Posterior vena cava (tissue), 2 donors: ENCODE data around the gene WARS2. TPM values are rescaled to one million over a fixed set of nuclear protein-coding genes. Genes with fewer than 3 reads are reported as not detected.
"Not testable (repeated sequence)": the region's sequence is repeated elsewhere in the genome, so short reads cannot be mapped to it uniquely, and the experiment has no call there.

Experiments used
- DNase-seq: peaks from one replicate; pipeline ENCODE4 v3.0.0-alpha.2; 2020; ENCODE audit warnings: low spot score
- intact Hi-C, 2 donors: fragments of 100-400 bp; cut with DNase I; formaldehyde crosslinking; loops; one replicate each; pipeline versions ENCODE4 v1.14.1 to v1.14.2; 2022 to 2023
- total RNA-seq, 2 donors: library from RNA; stranded (reverse); fragmentation: NEBNext Ultra II Directional; extraction: Animal tissue kit (Norgen Biotek cat#: 25700); gene quantifications; one replicate each; pipeline ENCODE4 v1.2.1, GENCODE V29; 2021
- donor health status: DM: yes; HTN: yes; CAD: no.
- donor health status: DM: yes; HTN: yes; CAD: no.

The WARS2 gene
- total RNA-seq, 2 donors from 2014 or later, result 9.2 to 13.0 TPM

DNA sequence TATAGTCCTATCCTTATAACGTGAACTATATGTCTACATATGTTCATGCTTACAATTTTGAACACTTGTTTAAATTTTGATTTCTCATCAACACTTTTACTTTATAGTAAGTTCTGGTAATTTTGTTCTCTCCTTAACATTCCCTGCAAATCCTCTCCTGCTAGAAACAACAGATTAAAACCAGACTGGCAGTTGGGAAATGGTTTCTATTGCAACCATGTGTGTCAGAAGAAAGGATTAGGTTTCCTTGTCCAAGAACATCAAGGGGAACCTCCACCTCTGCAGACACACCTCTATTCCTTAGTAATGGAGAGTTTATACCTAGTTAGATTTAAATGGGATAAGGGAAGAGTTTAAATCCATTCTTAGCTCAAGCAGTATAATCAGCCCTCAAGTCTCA lies 3.3 kb upstream of the WARS2 start:
- DNase-seq, result no peak
- intact Hi-C loops, result no loop called here

GRCh38 chr1:119141660-119142059 lies 1.2 kb upstream of the WARS2 start:
- intact Hi-C loops, result no loop called here
- DNase-seq, result no peak

DNA sequence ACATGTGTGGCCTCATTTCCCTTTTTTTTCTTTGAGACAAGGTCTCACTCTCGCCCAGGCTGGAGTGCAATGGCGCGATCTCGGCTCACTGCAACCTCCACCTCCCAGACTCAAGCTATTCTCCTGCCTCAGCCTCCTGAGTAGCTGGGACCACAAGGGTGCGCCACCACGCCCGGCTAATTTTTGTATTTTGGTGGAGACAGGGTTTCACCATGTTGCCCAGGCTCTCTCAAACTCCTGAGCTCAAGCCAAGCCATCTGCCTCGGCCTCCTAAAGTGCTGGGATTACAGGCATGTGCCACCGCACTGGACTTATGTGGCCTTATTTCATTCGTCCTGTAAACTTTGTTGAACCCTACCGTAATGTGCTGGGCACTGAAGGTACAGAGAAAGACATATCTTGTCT lies 569 bp upstream of the WARS2 start:
- intact Hi-C loops, result no loop called here
- no peak for DNase-seq

GRCh38 chr1:119139857-119140176 lies 636 bp downstream of the WARS2 start:
- intact Hi-C loops, result loop anchor here in 1 of 2 donors (10.0 kb wide), 1 partner anchor 55 kb away; no protein-coding TSS in a partner anchor

DNA sequence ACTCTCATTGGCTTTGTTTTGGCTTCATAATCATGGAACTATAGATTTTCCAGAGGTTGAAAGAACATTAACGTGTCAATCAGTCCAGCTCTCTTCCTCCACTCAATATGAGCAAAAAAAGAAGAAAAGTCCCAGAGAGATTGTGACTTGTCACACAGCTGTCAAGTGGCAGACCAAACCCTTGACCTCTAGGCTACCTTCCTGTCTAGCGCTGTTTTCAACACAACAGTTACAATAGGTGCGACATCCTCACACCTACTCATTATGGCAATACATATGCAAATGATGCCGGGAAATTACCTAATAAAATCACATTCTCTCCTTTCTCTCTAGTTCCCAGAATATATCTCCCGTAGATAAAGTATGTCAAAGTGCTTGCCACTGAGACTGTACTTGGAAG lies 1.1 kb downstream of the WARS2 start:
- intact Hi-C loops, result loop anchor here in 1 of 2 donors (10.0 kb wide), 1 partner anchor 55 kb away; no protein-coding TSS in a partner anchor
- no peak for DNase-seq

More at GRCh38 chr1:119139857-119140176, 636 bp downstream of the WARS2 start:
- no peak for DNase-seq

- intact Hi-C loops, result loop anchor here in 1 of 2 donors (10.0 kb wide), 1 partner anchor 52 kb away; no protein-coding TSS in a partner anchor
- DNase-seq, result no peak
Observed at GRCh38 chr1:119136401-119136800, 4.1 kb downstream of the WARS2 start.

- intact Hi-C loops, result loop anchor here in 1 of 2 donors (10.0 kb wide), 1 partner anchor 49 kb away; no protein-coding TSS in a partner anchor
- DNase-seq, result no peak
Observed at GRCh38 chr1:119133987-119134386, 6.5 kb downstream of the WARS2 start.

- intact Hi-C loops, result loop anchor here in 1 of 2 donors (10.0 kb wide), 1 partner anchor 47 kb away; no protein-coding TSS in a partner anchor
- no peak for DNase-seq
Observed at GRCh38 chr1:119132179-119132578, 8.3 kb downstream of the WARS2 start.

DNA sequence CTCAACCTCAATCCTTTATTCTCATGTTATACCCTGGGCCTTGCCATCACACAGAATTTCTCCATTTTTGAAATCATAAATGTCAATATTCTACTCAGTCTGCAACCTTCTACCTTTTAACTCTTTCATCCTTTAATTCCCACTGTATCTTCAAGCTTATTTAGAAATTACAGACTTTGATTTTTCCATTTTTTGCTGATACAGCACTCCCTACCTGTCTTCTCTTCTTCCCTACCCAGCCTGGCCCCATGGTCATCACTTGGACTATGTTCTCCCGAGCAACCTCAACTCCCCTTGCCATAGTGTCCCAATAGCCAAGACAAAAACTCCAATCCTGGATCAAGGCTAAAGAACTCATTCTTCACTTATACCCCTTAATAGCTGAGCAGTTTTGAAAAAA lies 14.6 kb downstream of the WARS2 start:
- no peak for DNase-seq
- intact Hi-C loops, result no loop called here

GRCh38 chr1:119124764-119125163 lies 15.7 kb downstream of the WARS2 start:
- intact Hi-C loops, result no loop called here
- DNase-seq, result no peak

DNA sequence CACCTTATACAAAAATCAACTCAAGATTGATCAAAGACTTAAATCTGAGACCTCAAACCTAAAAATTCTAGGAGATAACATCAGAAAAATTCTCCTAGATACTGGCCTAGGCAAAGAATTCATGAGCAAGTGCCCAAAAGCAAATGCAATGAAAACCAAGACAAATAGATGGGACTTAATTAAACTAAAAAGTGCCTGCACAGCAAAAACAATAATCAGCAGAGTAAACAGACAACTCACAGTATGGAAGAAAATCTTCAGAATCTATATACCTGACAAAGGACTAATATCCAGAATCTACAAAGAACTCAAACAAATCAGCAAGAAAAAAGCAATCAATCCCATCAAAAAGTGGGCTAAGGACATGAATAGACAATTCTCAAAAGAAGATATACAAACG lies 18.6 kb downstream of the WARS2 start:
- DNase-seq, intact Hi-C loops: not testable (repeated sequence)

DNA sequence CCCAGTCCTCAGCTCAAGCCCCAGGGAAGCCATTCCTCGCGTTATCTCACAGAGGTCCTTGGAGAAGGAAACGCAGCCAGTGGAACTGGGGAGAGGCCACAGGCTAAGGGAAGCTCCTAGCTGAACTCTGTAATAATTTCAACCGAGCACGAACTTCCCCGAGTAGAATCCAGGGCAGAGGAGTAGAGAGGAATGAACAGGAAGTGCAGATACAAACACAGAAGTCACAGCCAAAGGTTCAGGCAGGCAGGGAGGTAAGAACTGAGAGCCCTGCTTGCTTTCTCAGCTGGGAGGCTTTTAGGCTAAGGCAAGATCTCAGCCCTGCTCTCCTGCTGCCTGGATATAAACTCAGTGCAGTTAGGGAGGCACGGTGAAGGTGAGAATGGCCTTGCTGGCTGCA lies 23.7 kb downstream of the WARS2 start:
- DNase-seq, result no peak
- intact Hi-C loops, result no loop called here

DNA sequence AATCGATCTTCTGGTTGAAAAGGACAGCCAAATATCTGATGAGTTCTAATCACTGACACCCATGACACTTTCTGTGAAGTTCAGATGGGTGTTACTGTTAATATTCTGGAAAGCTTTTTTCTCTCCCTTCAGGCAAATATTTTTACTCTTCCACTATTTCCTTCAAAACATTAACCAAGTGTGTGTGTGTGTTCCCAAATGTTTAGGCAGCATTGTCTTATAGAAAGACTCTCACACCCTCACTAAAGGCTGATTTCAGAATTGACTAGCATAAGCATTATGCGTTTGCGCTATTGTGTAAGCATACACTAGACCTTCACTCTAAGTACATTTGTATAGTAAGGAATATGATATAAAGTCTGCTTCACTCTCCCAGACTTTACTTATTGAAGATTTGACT lies 24.7 kb downstream of the WARS2 start:
- intact Hi-C loops, result no loop called here
- DNase-seq, result no peak

- DNase-seq, result no peak
- intact Hi-C loops, result no loop called here
Observed at GRCh38 chr1:119115311-119115710, 25.1 kb downstream of the WARS2 start.

GRCh38 chr1:119114786-119115185 lies 25.7 kb downstream of the WARS2 start:
- no peak for DNase-seq
- intact Hi-C loops, result no loop called here

DNA sequence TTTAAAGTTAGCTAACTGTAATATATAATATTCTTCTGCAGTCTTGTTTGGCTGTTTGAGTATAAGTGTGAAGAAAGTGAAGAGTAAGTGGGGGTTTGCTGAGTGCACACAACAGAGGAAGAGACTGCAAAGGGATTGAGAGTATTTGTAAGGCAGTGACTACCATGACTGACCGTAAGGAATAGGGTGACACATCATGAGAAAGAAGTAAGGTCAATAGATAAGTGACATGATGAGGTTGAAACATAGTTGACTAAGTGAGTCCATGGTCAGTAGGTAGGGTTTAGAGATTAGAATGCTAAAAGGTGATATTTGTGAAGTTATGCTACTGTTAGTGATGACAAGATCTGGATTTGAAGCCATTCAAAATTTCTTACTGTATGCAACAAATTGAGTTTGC lies 27.7 kb downstream of the WARS2 start:
- DNase-seq, result no peak
- intact Hi-C loops, result no loop called here

- intact Hi-C loops, result no loop called here
Observed at GRCh38 chr1:119112244-119112643, 28.2 kb downstream of the WARS2 start.

GRCh38 chr1:119108988-119109387 lies 31.5 kb downstream of the WARS2 start:
- intact Hi-C loops, result no loop called here
- DNase-seq, result no peak

More at GRCh38 chr1:119112244-119112643, 28.2 kb downstream of the WARS2 start:
- no peak for DNase-seq

- DNase-seq, result no peak
- intact Hi-C loops, result no loop called here
Observed at GRCh38 chr1:119103764-119104163, 36.7 kb downstream of the WARS2 start.

DNA sequence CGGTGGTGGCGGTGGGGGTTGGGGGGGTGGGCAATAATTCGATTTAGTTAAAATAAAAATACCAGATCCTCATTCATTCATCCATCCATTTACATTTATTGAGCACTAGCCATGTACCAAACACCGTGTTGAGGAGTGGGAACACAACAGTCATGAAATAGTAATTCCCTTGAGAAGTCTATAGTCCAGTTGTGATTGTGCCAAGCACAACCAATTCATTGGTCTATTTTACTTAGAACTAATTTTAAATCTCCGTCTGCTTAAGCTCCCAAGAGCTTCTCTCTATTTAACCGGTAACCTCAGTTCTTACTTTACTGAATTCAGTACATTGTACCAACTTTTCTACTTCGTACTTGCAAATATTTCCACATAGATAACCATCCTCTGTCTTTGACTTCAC lies 38.4 kb downstream of the WARS2 start:
- no peak for DNase-seq
- intact Hi-C loops, result no loop called here

- DNase-seq, result no peak
- intact Hi-C loops, result no loop called here
Observed at GRCh38 chr1:119101563-119101962, 38.9 kb downstream of the WARS2 start.

DNA sequence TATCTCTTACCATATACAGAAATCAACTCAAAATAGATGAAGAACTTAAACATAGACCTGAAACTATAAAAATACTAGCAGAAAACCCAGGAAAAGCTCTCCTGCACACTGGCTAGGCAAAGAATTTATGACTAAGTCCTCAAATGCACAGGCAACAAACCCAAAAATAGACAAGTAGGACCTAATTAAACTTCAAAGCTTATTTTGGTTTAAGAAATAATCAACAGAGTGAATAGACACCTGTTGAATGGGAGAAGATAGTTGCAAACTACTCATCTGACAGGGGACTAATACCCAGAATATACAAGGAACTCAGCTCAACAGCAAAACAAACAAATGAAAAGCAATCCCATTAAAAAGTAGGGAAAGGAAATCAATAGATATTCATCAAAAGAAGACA lies 40.7 kb downstream of the WARS2 start:
- DNase-seq, result no peak
- intact Hi-C loops, result no loop called here
